GM15510 (cell line): ENCODE measurements around the gene WDR73.

Experiments
- POLR2A ChIP-seq: IDR thresholded peaks from 3 replicates; pipeline ENCODE4 v1.6.1; 2011; ENCODE audit warnings: borderline replicate concordance; ENCODE audit not compliant: insufficient read length; ENCODE audit errors: extremely low read depth

WDR73 gene

DNA sequence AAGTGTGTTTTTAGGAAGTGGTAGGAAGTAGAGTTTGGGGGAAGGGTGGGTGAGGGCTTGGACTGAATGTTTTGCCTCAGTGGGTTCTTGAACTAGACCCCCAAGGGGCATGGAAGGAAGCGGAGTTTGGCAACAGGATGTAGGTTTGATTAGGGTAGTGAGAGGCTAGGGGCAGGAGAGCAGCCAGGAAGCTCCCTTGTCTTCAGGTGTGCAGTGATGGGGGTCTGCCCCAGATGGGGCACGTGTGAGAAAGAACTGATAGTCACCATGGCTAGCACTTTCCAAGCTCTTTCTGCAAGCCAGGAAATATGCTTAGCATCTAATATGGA is 48.6 kb downstream of the WDR73 start:
- no peak for TF ChIP-seq POLR2A

DNA sequence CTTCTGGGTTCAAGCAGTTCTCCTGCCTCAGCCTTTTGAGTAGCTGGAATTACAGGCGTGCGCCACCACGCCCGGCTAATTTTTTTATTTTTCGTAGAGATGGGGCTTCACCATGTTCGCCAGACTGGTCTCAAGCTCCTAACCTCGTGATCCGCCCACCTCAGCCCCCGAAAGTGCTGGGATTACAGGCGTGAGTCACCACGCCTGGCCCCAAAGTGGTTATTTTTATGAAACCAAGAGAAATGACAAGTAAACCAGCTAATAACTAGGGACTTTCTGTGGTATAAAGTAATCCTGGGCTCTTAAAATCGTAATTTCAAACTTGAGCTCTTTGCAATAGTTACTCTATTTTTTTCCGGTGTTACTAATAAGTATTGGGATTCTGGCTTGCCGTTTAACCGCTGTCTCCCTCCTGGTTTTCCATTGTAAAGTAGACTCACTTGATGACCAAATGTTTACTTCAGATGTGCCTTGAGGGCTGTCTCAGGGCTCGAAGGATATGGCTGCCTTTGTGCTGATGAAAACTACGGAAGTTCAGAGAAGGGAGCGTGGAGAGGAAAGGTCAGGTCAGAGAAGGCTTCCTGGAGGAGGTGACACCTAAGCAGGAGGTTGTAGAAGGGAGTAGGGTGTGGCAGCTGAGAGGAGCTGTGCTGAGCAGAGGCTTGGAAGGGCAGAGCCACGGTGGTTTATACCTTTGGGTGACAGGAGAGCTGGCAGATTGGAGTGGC is 49.1 kb downstream of the WDR73 start:
- TF ChIP-seq POLR2A: no peak

DNA sequence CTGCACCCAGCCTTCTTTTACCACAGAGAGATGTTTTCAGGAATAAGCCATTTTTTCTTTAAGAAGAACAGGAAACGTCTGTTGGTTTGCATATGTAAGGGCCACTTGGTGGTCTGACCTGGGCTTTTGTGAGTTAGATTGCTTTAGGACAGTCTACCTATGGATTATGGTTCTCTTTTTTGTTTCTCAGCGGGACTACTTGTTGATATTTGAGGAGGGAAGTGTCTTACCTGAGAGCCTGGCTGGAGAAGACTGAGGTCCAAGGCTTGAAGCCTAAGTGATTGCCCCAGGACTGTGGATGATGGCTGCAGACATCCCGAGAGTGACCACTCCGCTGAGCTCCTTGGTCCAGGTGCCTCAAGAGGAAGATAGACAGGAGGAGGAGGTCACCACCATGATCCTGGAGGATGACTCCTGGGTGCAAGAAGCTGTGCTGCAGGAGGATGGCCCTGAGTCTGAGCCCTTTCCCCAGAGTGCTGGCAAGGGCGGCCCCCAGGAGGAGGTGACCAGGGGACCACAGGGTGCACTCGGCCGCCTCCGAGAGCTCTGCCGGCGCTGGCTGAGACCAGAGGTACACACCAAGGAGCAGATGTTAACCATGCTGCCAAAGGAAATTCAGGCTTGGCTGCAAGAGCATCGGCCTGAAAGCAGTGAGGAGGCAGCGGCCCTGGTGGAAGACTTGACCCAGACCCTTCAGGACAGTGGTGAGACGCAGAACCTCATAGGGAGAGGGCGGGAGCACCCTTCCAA is 50.3 kb downstream of the WDR73 start:
- no peak for TF ChIP-seq POLR2A

DNA sequence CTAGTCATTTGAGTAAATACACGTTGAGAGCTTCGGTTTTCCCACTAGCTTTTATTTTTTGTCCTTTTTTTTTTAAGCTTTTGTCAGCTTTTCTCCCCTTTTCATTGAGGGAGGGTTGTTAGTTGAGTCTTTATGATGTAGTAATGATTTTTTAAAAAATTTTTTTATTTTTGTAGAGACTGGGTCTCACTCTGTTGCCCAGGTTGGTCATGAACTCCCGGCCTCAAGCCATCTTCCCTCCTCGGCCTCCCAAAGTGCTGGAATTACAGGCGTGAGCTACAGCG is 52.6 kb downstream of the WDR73 start:
- TF ChIP-seq POLR2A: no peak

DNA sequence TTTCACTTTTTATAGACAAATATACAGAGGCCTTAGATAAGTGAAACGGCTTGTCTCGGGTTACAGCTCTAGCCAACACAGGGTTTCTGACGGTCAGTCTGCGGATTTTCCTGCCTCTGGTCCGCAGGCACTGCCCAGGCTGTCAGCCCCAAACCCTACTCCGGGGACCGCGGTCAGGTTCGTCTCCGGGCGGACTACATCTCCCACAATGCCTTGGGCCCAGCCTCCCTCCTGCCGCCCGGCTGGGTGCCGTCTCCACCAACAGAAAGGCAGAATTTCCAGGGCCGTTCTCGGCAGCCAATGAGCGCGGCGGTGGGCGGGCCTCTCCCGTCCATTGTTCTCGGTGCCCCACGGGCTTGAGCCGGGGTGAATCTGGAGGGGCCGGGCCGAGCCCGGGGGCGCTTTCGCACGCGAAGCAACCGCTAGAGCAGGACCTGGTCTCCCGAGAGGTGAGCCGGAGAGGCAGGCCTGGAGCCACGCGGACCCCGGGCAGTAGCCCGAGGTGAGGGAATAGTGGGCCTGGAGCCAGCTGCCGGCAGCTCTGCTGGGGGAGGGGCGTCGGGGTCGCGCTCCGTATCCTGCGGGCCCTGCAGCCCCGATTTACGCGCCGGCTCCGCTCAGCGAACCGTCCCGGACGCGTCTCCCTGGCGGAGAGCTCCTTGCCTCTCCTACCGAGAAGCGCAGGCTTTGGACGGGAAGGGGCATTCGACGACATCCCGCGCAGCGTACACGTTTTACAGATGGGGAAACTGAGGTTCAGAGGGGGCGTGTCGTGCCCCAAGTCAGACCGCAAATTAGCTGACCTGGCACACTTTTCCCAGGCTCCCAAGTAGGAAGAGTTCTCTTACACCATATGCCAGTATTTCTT is 53.2 kb downstream of the WDR73 start, which contains the start of gene ZSCAN2:
Gene ZSCAN2, plus strand, starts transcription at position 323 of the 868 bp plus-strand sequence. CDS start 2,919 bp downstream, outside the sequence.
- TF ChIP-seq POLR2A: peak; percentile 36

DNA sequence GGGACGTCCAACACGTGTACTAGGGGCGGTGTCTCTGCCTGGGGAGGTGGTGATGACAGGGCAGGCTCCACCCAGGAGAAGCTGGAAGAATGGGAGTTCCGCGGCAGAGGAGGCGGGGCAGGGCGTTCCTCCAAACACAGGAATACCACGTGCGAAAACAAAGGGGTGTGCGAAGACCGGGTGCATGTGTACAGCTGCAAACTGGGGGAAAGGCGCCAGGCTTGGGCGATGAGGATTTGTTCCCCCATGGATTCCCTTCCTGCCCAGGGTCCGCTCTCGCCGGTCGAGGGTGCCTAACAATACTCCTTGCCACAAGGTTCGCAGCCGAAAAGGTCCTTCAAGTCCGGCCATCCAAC is 53.8 kb downstream of the WDR73 start:
- TF ChIP-seq POLR2A: no peak

DNA sequence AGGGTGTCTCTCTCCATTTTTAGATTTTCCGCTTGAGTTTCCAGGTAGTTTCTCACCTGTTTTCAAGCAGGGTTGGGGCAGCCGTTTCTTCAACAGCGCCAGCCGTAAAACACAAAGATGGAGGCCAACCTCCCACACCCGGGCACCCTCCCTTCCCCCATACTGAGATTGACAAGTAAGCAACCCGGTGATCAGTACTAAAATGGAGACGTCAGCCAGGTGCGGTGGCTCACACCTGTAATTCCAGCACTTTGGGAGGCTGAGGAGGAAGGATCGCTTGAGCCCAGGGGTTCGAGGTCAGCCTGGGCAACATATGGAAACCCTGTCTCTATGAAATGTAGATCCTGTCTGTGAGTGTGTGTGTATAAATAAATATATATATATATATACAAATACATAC is 54.2 kb downstream of the WDR73 start:
- TF ChIP-seq POLR2A: no peak

DNA sequence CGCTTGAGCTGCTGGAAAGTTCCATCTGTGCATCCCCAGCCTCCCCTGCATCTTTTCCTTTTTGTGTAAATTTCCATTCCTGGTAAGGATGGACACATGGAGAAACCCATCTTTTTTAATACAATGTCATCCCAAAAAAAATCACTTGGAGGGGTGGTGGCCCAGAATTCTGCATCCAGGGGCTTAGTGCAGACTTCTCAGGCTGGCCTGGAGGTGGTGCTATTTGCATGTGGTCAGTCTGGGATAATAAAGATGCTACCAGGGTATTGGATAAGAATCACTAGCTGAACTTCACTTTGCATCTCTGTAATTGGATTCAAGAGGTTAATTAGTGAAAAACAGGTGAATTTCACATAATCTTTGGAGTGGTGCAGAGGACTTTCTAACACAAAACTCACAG is 55.1 kb downstream of the WDR73 start:
- no peak for TF ChIP-seq POLR2A

DNA sequence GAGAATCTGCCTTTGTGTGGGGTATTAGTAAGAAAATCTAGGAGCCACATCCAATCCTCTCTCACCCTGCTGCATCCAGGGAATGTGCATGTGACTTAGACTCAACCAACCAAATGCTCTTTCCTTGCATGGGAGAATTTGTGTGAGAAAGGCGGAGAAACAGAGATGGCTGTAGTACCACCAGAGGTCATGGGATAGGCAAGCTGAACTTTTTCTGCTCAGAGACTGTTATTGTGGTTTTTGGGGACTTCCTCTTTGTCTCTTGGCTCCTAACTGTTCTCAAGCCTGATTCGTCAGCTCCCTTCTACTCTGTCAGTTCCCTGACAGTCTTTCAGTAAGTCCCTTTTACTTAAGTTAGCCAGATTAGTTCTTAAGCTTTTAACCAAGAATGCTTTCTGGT is 55.8 kb downstream of the WDR73 start:
- TF ChIP-seq POLR2A: no peak

DNA sequence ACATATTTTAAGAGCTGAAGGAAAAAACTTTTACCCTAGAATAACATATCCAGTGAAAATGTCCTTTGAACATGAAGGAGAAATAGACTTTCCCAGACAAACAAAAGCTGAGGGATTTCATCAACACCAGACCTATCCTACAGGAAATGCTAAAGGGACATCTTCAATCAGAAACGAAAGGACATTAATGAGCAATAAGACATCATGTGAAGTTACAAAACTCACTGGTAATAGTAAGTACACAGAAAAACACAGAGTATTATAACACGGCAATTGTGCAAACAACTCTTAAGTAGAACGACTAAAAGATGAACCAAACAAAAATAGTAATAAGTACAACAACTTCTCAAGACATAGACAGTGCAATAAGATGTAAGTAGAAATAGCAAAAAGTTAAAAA is 56.8 kb downstream of the WDR73 start:
- TF ChIP-seq POLR2A: no peak

DNA sequence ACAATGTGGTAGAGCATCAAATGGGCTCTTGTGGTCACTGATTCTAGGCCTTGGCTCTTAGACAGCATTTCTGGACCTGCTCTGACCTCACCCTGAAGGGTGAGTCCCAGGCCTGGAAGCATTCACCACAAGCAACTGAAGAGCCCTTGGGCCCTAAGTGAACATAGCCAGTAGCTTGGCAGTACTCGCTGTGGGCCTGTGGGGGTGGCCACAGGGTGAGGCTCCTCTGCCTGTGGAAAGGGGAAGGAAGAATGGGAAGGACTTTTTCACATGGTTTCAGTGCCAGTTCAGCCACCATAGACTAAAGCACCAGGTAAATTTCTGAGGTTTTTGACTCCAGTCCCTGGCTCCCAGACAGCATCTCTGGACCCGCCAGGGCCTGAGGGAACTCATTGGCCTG is 58.4 kb downstream of the WDR73 start:
- no peak for TF ChIP-seq POLR2A

DNA sequence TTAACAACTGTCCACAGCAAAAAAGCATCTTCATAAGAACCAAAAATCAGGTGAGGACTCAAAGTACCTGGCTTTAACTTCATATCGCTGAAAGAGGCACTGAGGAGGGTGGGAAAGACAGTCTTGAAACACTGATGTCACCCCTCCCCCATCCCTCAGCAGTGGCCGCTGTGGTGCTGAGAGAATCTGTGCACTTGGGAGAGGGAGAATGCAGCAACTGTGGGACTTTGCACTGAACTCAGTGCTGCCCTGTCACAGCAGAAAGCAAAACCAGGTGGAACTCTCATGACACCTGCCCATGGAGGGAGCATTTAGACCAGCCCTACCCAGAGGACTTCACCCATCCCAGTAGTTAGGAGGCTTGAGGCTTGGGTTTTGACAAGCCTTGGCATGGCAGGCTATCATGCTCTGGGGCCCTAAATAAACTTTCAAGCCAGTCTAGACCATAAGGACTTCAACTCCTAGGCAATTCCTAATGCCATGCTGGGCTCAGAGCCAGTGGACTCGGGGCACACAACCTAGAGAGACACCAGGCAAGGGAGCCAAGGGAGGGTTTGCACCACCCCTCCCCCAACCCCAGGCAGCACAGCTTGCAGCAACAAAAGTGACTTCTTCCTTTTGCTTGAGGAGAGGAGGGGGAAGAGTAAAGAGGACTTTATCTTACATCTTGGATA is 59.3 kb downstream of the WDR73 start:
- no peak for TF ChIP-seq POLR2A

DNA sequence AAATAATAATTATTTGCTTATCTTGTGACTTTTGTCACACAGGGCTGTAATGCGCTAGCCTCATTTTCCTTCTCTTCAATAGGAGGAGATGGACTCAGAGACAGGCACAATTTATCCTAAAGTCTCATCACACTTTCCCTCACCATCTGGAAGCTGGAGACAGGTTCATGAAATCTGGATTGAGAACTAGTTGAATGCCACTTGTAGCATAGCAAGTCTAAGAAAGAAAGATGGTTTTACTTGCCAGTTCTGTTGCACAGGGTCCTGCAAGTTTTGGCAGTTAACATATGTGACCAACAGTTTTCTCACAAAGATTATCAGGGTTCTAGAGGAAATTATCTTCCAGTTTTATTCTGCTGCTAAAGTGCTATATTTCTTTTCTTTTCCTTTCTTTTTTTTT is 62.3 kb downstream of the WDR73 start:
- TF ChIP-seq POLR2A: no peak

DNA sequence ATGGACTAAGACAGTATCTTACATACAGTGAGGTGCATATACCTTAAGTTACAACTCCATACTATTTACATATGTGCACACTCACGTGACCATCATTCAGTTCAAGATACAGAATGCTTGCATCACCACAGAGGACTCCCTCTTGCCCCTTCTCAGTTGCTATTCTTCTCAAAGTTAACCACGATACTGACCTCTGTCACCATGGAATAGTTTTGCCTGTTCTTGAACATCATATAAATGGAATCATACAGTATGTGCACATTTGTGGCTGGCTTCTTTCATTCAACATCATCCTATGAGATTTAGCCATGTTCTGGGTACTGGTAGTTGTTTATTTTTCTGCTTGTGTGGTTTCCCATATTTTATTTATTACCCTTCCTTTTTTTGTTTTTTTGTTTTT is 63.7 kb downstream of the WDR73 start:
- TF ChIP-seq POLR2A: no peak
